LNCaP clone FGC (cell line): ENCODE data around the gene TES.

Source experiments
- DNase-seq: peaks from one replicate; pipeline ENCODE4 v3.0.0-alpha.2; 2011; ENCODE audit warnings: low read depth
- H3K4me3 ChIP-seq: 2 replicates; pipeline ENCODE4 v1.5.1; 2011; ENCODE audit warnings: mild to moderate bottlenecking, low read depth, low read length, control low read depth
- CTCF ChIP-seq: IDR thresholded peaks from 2 replicates; pipeline ENCODE4 v1.5.1; 2012; ENCODE audit warnings: mild to moderate bottlenecking; ENCODE audit not compliant: control insufficient read depth, insufficient read depth; ENCODE audit errors: extremely low read depth

The TES gene

GRCh38 chr7:116224492-116225098, 14.3 kb downstream of the TES start:
- TF ChIP-seq CTCF = no peak
- no peak for DNase-seq
- H3K4me3 ChIP-seq = no peak overlapping the region

GRCh38 chr7:116225860-116226259, 15.5 kb downstream of the TES start:
- H3K4me3 ChIP-seq = no peak overlapping the region
- DNase-seq = no peak
- TF ChIP-seq CTCF = no peak

DNA sequence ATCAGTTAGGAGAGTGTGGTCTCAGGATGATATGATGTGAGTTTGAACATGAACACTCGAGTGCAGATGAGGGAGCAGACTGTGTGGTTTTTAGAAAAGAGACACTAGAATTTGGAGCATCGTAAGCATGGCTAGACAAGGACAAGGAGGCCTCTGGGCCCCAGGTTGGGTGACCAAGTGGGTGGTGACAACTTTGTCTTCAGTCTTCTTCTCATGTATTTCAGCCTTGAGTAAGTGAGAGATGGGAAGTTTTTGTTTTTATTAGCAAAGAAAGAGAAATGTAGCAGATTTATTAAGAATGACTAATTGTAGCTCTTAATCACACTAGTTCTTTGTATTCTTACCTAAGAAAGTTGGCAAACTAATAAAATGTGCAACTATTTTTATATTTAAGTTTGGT, 16.3 kb downstream of the TES start:
- TF ChIP-seq CTCF = no peak
- H3K4me3 ChIP-seq = no peak overlapping the region
- no peak for DNase-seq

- H3K4me3 ChIP-seq = no peak overlapping the region
- DNase-seq = no peak
- TF ChIP-seq CTCF = no peak
These were observed 17.4 kb downstream of the TES start for GRCh38 chr7:116227678-116228239.

DNA sequence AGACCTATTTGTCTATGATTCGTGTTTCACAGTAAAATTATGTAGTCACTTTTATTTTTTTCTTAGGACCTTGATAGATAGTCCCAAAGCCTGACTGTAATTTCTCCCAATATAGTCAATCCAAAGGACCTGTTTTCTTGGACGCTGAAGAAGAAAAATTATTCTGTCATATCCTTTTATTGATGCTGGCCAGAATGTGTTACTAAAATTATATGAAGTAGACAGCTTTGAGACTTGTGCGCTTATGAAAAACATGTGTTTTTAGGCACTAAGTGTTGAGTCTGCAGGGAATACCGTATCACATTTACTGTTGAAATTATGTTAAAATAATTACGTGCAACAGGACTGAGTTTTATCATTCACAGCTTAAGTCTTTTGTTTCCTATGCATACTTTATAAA, 17.9 kb downstream of the TES start:
- H3K4me3 ChIP-seq = no peak overlapping the region
- DNase-seq = no peak
- no peak for TF ChIP-seq CTCF

GRCh38 chr7:116229366-116229765, 19.0 kb downstream of the TES start:
- DNase-seq = no peak
- TF ChIP-seq CTCF = no peak
- no peak overlapping the region for H3K4me3 ChIP-seq
